Measurements from ENCODE around the gene GNPTG.

The GNPTG gene

GRCh38 chr16:1375298-1375640 is 23.5 kb downstream of the GNPTG start:
- H3K4me3 ChIP-seq (ENCODE audit: low read length), result no peak overlapping the region
- DNase-seq (ENCODE audit: low read depth), result no peak
- no peak for TF ChIP-seq CTCF (conservative IDR thresholded peaks at IDR 0.05; ENCODE audit: low read depth, low read length)

- no peak for TF ChIP-seq CTCF (conservative IDR thresholded peaks at IDR 0.05; ENCODE audit: low read depth, low read length)
- DNase-seq (ENCODE audit: low read depth), result no peak
- H3K4me3 ChIP-seq (ENCODE audit: low read length), result no peak overlapping the region
These were observed 24.1 kb downstream of the GNPTG start for GRCh38 chr16:1375741-1376410.

- no peak for TF ChIP-seq CTCF (conservative IDR thresholded peaks at IDR 0.05; ENCODE audit: low read depth, low read length)
- H3K4me3 ChIP-seq (ENCODE audit: low read length), result no peak overlapping the region
- DNase-seq (ENCODE audit: low read depth), result no peak
These were observed 25.8 kb downstream of the GNPTG start for GRCh38 chr16:1377406-1378010.

- TF ChIP-seq CTCF (conservative IDR thresholded peaks at IDR 0.05; ENCODE audit: low read depth, low read length), result no peak
- H3K4me3 ChIP-seq (ENCODE audit: low read length), result peak overlapping the region; percentile 41
These were observed 26.5 kb downstream of the GNPTG start for GRCh38 chr16:1378087-1378803.

GRCh38 chr16:1378804-1379303 is 27.1 kb downstream of the GNPTG start:
- H3K4me3 ChIP-seq (ENCODE audit: low read length), result peak overlapping the region; percentile 41
- DNase-seq (ENCODE audit: low read depth), result peak; percentile 21
- no peak for TF ChIP-seq CTCF (conservative IDR thresholded peaks at IDR 0.05; ENCODE audit: low read depth, low read length)

More at GRCh38 chr16:1378087-1378803, 26.5 kb downstream of the GNPTG start:
- no peak for DNase-seq (ENCODE audit: low read depth)

GRCh38 chr16:1379304-1380076 is 27.8 kb downstream of the GNPTG start:
- no peak for DNase-seq (ENCODE audit: low read depth)
- peak overlapping the region; percentile 41 for H3K4me3 ChIP-seq (ENCODE audit: low read length)
- TF ChIP-seq CTCF (conservative IDR thresholded peaks at IDR 0.05; ENCODE audit: low read depth, low read length), result no peak
